Heart left ventricle (tissue), 13 donors: ENCODE data around the gene CDH5.

ENCODE experiments used
- POLR2A ChIP-seq, 2 donors: fragments of 450-650 bp; IDR thresholded peaks; one replicate each; pipeline ENCODE4 v1.6.1; 2017; ENCODE audit warnings: antibody characterized with exemption in 2 of 2, mild to moderate bottlenecking in 2 of 2, moderate library complexity in 2 of 2
- TF ChIP-seq, protein P1 (sequence below), 12 donors: fragments of 200-600 bp; sonication (generic) in 4 of 12; IDR thresholded peaks; one replicate each; pipeline versions ENCODE4 v1.5.0 to v1.8.0; 2018 to 2022; ENCODE audit warnings: antibody characterized with exemption in 12 of 12, mild to moderate bottlenecking in 5 of 12
- donor health status: ischemic (EF 13 %, LVEDD 7.1; RV severe dilation, severe dysfunction).
- donor health status: DM: no; HTN: yes; CAD: no.
- donor health status: DM: no; HTN: no; CAD: no.
- donor health status: ischemic (EF 25% LVEDD 6.9; RV normal size, moderate dysfunction).
- donor health status: ischemic (EF 25% LVEDD 5.7; RV mildly dilated, moderate dysfunction).
- donor health status: ischemic (EF 35%, LVEDD 5.7; RV mildly dilated, moderate dysfunction).
- donor health status: nonischemic (EF 11% LVEDD 7.7; RV severe dilation, severe dysfunction).
- donor health status: DM: yes; HTN: yes; CAD: no.
- donor health status: PGD.
- donor health status: ischemic (EF 29% LVEDD 5.4; RV normal size, mild dysfunction).
- donor health status: nonischemic (EF 23%, LVEDD 6.1; RV moderate dilation, normal function).

DNA sequence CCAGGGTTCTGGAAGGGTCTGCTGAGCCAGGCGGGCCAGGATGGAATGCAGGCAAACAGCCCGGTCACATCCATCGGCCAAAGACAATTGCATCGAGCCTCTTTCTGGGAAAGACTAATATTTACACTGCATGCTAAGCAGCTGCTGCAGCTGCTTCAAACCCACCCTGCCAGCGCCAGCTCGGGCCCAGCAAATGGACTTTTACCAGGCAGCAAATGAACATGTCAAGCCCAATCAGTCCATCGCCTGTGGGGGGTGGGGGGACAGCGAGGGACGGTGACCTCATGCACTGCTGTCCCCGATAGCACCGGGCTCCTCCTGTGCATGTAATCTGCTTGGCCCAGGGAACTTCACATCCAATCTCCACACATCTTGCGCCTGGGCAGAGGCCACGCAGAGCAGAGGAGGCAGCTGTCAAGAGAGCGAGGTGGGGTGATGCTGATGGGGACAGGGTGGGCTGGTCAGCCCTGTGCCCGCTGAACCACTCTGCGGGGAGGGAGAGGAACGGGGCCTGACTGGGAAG is 39.4 kb upstream of the CDH5 start:
- TF ChIP-seq, protein P1, sequence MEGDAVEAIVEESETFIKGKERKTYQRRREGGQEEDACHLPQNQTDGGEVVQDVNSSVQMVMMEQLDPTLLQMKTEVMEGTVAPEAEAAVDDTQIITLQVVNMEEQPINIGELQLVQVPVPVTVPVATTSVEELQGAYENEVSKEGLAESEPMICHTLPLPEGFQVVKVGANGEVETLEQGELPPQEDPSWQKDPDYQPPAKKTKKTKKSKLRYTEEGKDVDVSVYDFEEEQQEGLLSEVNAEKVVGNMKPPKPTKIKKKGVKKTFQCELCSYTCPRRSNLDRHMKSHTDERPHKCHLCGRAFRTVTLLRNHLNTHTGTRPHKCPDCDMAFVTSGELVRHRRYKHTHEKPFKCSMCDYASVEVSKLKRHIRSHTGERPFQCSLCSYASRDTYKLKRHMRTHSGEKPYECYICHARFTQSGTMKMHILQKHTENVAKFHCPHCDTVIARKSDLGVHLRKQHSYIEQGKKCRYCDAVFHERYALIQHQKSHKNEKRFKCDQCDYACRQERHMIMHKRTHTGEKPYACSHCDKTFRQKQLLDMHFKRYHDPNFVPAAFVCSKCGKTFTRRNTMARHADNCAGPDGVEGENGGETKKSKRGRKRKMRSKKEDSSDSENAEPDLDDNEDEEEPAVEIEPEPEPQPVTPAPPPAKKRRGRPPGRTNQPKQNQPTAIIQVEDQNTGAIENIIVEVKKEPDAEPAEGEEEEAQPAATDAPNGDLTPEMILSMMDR (IDR thresholded peaks at IDR 0.05), result no peak
- no peak for TF ChIP-seq POLR2A (IDR thresholded peaks at IDR 0.05)
